HG03432 (cell line): ENCODE data around the gene EFNA5.

ENCODE experiments used
- ATAC-seq: cut with Tn5 transposase; IDR thresholded peaks from one replicate; pipeline ENCODE4 v1.9.1; 2021; ENCODE audit warnings: mild to moderate bottlenecking, moderate library complexity; ENCODE audit not compliant: unreplicated experiment

EFNA5 gene

DNA sequence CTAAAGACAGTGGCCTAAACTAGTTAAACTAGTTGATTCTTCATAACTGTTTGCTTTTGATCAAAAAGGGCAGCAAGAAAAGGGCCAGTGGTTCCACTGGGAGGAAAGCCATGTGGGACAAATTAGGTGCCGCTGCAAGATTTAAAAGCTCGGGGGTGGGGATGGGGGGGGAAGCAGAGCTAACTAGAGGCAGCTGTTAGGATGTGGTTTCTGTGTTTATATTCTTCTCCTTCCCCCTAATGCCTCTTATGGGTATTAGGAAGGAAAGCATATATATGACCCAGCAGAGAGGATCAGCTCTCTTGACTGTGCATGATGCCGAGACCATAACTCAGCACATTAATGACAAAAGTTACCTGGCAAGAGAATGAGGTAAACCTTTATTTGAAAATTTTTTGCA is 65.7 kb downstream of the EFNA5 start:
- ATAC-seq = peak; percentile 52

DNA sequence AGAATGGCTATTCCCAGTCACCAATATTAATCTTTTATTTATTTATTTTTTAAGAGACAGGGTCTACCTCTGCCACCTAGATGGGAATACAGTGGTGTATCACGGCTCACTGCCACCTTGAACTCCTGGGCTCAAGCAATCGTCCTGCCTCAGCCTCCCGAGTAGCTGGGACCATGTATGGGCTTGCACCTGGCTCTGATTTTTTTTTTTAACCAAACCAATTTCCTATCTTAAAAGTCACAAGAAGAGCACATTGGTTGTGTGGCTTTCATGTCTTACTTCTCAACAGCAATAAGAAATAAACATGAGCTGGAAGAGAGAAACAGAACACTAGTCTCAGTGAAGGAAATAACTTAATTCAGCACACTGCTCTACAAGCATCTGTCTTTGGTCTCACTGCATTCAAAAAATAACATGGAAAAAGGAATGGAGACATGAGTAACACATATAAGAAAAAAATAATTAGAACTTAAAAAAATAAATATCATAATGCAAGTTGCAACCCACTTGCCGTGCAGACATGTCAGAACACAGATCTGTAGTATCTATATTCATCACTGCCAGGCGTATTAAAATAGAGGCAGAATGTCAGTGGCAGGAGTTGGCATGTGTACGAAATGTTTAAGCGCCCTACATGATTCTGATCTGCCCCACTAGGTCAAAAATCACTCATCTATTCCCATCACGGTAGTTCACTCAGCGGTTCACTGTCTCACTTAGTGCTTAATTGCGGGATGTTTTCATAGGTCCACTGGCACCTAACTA is 66.4 kb downstream of the EFNA5 start:
- ATAC-seq = no peak

DNA sequence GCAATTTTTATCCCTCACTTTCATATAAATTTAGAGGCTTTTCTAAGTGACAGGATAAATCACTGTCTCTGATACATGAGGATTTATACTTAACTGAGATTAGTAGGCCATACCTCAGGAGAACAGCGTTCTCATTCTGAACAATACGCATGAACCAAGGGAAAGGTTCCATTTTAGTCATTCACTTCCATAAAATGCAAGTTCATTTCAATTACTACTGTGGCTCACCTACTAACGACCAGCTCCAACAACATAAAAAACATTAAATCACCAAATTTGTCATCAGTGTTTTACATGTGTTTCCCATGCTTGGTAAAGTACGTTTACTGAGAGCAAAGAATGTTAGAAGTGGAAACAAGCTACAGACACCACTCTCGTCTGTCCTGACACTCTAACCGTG is 67.4 kb downstream of the EFNA5 start:
- no peak for ATAC-seq

DNA sequence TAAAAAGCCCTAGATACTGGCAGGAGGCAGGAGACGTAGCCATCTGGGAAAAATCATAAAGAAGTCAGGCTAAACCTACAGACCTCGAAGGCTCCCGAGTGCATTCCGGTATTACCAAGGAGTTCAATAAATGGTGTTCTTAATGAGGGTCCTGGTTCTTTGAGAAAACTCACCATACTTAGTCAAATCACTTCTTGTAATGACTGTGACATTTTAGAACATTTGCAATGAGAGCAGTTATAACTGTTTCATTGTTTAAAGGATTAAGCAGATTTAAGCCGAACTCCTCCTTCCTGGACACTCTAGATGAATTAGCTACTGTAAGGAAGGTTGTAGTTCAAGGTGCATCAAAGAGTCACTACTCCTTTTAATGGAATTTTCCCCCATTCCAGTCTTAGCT is 67.8 kb downstream of the EFNA5 start:
- ATAC-seq = no peak

DNA sequence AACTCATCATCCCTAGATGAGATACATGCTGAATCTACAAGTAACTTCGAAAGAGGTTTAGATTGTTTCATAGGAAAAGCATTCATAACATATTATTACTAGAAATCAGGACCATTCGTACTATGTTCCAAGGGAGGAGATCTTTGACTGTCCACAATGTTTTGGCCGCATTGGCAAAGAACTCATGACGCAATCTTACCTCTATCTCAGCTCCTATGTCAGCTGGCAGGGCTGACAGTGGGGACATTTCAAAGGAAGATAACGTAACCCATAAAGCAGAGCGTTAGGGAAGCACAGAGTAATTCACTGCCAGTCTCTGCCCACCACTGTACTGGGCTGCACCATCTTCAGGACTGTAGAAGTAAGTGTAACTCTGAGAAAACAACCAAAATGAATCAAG is 69.7 kb downstream of the EFNA5 start:
- no peak for ATAC-seq

DNA sequence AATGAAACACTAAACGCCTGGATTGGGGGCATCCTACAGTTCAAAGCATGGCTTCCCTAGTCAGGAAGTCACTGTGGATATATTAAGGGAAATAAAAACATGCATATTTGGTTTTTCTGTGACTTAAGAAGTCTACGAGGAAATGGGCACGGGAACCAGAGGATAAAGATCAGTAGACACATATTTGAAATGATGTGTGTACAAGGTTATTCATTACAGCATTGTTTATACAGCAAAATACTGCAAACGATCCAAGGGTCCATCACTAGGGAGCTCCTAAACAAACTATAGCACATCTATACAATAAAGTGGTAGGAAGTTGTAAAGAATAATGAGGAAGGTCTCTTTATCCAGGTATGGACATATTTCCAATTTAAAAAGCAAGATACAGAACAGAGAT is 71.8 kb downstream of the EFNA5 start:
- no peak for ATAC-seq

DNA sequence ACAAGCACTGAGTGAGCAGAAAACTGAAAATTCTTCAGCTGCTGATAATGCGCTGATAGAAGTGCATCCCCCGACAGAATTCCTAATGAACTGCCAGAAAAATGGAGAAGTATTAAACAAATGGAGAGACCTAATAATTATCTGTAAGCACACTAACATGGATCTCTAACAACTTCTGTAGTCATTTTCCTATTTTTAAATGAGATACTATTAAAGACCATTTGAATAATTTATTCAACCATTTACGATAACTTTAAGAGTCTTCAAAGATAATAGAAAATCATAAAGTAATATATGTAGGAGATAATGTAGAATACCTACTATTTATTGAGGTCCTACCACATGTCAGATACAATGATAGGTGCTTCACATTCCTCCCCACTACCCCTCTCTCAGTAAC is 72.9 kb downstream of the EFNA5 start:
- ATAC-seq = no peak

DNA sequence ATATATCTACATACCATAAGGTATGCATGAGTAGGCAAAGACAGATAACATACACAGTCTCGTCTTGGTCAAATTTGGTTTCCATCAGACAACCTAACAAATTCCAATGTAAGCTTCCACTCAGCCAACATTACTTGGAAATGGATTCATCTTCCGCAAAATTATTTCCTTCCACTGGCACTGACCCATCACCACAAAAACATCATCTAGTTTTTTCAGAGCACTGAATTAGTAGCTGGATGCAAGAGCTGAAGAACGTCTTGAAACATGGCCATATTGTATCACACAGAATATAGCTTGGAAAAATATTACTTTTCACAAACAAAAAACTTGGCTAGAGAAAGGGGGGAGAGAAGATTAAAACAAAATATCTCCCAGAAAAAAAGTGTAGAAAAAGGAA is 73.5 kb downstream of the EFNA5 start:
- ATAC-seq = no peak

DNA sequence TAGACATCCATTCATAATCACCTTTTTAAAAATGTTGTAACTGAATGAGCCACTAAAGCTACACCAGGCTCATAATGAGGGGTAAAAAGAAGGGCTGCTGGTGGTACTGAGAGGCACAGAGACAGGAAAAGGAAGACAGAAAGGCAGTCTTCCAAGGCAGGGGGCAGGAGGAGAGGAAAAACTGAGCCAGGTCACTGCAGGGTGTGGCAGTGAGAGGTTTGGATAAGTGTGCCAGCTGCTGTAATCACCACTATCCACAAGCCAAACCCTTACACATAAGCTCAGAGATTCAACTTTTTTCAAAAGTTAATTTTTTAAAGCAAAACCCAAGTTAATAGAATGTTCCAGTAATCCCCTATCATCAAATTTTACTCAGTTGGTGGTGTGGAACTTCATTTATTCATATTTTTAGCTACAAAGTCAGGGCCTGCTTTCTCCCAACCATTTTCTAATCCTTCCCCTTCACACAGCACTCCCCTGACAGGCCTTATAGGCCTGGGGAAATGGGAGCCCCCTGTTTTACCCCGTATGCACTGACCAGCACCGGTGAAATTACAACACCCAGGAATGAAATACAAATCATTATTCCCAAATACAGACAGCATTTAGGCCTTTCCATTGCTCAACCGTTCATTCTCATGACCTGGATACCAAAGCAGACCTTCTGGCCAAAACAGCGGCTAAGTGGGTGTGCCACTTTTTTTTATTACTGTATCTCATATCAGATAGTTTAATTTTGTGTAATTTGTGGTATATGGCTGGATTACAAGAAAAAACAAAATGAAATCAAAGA is 76.3 kb downstream of the EFNA5 start:
- no peak for ATAC-seq

DNA sequence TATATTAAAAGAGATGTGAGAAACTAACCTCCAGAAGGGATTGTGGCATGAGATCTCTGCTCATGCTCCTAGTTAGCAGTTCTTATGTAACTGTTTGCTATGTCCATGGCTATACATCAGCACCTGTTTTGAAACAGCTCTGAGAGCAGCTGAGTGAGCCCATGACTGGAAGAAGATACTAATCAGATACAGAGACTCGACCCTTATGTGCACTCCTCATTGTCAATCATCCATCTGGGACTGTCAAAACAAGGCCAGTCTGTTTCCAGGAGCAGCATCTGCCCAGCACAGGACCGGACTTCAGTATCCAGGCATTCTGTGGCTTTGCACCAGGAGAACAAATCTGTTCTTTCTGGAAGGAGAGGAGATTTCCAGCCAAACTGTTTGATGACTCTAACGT is 77.7 kb downstream of the EFNA5 start:
- no peak for ATAC-seq

DNA sequence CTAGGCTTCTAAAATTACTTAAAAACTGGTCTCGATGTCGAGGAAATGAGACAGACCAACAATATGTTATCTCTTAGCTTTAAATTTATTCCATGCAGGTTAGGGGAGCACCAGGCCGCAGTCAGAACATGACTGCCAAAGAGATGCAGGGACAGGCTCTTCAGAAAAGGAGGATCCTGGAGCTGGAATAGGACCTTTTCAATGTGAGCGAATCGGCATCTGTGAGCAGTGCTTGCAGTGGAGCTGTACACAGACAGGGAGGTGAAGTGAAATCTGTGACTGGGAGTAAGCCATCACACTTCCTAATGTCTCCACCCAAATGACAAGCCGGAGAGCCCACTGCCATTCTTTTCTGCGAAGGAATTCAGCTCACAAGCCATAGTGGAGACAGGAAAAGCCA is 78.2 kb downstream of the EFNA5 start:
- no peak for ATAC-seq

DNA sequence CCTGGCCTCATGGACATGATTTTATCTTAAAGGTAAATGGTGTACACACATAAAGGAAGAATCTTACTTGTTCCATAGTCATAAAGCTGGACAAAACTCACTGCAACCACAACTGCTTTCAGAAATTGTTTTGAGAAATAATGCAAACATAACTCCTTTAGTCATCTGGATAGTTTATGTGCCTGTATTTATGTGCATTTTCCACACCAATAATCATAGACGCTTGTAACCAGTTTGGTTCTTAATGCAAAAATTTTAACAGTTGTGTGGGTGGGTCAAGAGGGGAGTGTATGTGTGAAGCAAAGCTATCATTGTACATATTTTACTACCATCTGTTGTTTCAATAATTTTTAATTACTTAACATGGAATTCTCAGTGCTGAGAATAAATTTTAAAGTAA is 80.1 kb downstream of the EFNA5 start:
- no peak for ATAC-seq

DNA sequence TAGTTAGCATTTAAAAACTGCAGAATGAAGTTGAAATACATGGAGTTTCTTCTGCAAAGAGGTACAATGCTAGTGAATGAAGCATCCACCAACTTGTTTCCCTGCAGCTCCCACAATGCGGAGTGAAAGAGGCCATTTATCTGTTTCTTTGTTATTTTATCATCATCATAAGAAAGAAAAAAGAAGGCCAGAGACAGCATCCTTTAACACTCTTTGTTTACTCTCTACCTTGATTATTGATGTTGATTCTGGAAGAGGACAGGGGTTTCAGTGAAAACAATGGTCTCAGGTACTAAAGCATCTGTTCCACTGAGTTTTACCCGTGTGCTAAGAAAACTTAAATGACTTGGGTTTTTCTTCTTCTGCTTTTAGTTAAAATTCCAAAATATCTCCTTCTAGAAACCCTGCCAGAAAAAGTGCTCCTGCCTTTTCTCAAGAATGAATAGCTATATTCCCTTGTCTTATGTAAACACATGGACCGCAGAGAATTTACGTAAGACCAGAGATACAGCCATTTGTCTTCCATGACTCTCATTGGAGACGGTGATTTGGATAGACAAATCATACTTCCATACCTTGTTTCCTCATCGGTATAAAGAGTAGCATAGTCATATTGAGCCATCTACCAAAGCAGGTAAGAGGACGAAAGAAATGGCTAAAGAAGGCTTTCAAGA is 81.1 kb downstream of the EFNA5 start:
- no peak for ATAC-seq

DNA sequence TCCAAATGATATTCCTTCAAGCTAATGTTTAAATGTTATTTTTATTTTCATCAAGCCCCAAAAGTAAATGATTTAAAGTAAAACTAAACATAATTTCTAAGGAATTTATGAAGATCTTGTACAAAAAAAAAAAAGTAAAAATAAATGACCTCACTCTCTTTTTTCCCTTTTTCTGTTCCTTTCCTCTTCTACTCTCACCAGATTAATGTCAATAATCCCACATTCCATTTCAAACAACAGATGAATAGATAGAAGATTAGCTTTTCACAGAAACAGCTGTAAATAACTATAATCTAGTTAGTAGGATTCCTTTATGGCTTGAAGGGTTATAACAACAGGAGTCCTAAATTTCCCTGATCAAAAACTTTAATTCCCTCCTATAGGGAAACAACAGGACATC is 88.1 kb downstream of the EFNA5 start:
- ATAC-seq = no peak

DNA sequence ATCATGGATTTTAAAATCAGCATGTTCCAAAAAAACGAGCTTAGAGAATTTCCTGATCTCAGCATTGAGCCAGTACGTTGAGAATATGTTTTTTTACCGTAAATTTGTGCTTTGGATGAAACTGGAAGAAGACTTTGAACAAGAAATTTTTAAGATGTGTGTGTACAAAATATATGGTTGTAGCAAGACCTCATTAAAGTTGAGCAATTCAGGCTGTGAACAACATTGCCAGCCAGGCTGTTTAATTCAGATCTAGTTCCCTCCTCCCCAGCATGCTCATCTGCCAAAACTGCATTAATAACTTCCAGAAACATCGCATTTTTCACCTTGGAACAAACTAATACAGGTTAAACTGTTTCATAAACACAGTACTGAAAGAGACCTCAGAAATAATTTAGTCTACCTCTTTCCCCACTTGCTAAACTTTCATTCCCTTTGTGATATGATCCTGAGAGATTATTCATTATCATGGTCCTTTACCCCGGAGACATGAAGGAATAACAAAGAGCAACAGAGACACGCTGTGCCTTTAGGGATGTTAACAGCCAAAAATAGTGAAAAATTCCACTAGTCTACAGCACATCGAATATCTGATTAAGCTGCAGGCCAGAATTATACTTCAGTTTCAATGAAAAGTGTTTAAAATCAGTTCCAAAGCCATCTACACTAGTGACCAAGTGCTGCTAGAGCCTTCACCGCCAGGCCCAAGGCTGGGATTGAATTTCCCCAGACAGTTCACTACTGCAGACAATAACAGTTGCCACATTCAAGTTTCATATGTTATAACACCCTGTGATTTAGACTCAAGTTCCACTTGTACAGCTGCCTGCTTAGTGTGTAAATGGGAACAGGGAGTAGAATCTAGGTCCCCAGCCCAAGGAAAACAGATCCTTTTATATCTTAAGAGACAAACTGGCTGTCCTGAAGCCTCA is 89.6 kb downstream of the EFNA5 start:
- ATAC-seq = no peak

DNA sequence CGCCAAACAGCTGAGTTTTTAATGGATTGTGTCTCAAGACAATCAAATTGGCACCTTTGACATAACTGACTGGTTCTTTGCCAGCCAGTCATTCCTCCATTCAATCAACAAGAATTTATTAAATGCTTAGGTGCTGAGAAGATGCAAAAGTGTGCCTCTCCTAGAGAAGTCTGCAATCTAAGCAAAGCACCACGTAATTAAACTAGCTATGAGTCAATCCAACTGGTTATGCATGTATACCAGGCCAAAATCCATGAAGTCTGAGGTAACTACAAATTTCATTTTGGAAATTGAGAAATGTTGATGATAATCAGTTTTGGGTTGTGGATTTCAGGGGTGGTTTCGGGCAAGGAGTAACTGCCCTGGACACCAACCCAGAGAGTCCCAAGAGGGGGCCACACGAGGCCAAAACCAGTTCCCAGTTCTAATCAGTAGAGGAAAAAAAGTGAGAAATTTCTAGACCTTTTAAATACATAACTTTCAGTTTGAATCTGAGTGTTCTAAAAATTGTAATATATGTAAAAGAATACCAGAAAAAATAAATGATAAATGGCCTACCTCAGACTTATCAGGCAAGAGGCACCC is 92.6 kb downstream of the EFNA5 start:
- ATAC-seq = no peak

DNA sequence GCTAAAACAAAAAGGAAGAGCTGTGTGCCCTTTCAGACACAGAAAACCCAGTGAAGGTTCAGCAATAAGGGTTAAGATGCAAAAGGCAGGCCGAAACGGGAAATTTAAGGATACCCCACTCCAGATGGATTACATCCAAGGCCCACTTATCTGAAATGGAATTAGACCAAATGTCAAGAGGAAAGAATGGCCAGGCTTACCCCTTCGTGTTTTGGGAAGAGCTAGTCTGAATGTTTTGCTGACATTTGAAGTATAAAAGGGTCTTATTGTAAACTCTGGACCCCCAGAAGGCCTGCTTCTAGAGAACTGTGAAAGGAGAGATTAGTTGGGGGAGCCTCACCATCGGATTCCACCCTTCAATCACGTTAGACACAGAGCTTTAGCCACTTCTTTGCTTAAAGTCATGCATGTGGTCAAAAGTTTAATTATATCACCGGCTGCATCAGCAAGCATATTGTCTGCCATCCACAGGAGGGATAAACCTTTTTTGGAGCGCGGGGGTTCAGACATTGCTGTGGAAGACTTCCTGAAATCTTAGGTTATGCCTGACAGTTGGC is 93.3 kb downstream of the EFNA5 start:
- no peak for ATAC-seq

DNA sequence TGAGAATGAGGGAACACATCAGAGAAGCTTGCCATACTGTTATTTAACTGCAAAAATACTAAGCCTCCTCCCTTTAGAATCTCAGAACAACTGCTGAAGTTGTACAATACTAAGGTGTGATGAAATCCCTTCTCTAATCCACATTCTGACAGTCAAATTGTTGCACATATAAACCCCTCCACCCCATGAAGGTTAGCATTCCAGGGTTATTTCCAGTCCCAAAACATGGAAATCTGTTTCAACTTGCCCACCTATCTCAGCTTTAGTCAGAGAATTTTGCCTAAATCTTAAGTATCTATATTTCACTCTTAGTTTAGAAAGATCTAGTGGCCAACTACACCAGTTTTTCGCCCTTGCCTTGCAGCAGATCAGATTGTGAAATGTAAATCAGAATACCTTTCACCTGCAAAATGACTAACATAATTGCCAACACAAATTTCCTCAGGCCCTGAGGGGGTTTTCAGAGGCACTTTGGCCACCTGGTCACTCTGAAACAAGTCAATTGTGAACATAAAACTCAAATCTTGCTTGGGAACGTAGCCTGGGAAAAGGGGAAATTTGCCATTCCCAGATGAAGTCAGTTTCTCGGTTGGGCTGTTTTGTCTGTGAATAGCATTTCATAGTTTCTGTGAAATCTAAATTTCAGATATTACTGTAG is 93.9 kb downstream of the EFNA5 start:
- no peak for ATAC-seq

DNA sequence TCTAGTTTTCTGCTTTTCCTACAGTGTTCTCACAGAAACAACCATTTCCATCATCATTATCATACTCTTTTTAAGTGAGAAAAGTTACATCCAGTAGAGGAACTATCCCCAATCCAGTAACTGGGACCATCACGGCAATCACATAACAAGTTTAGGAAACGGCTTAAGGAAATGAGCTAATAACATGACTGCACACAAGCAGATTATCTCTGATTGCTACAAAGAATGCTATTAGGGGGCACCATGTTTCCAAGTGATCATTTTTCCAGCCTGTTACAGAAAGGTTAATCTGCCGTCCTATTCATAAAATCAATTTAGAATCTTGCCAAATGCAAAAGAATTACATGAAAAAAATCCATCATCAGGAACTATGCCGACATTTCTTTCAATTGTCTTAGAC is 94.6 kb downstream of the EFNA5 start:
- no peak for ATAC-seq

DNA sequence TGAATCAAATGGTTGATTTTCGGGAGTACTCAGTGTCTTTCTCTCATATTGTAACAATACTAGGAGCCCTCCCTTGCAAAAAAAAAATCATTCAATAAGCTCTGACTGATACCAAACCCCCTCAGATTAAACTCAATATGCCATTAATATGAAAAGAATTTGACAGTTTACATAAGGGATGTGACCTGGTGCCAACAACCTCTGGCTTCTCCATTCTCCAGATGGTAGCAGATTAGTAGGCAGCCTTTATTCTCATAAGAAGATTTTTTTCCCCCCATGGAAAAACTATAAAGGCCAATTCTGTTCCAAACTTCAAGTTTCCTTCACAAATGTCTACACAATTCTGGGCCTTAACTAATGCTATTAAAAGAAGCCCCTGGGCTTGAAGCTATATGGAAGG is 96.5 kb downstream of the EFNA5 start:
- no peak for ATAC-seq
